ENCODE data around the gene CSRNP2. TPM values are rescaled to one million over a fixed set of nuclear protein-coding genes. Genes with fewer than 3 reads are reported as not detected.

CSRNP2 gene
- total RNA-seq, 2 experiments from 2014 or later = 11.7 to 30.1 TPM

- H3K36me3 ChIP-seq (ENCODE audit: insufficient read depth, low read length) = peaks cover 95% of the 10 kb centered on the region
- no peaks in the 10 kb centered on the region for H3K9me2 ChIP-seq (ENCODE audit: insufficient read depth, low read length)
- H4K20me1 ChIP-seq (ENCODE audit: insufficient read depth, low read length) = no peaks in the 10 kb centered on the region
- H3K27ac ChIP-seq (ENCODE audit: low read depth, low read length, poor library complexity, severe bottlenecking) = no peak overlapping the region
- no peaks in the 10 kb centered on the region for H3K9me3 ChIP-seq (ENCODE audit: low read length)
- H3K4me2 ChIP-seq (ENCODE audit: low read length) = no peak overlapping the region
- DNase-seq (ENCODE audit: low spot score) = no peak
- intact Hi-C loops (cut with micrococcal nuclease; ENCODE audit: unreplicated experiment) = no loop called here
- no peaks in the 10 kb centered on the region for H3K79me2 ChIP-seq (ENCODE audit: insufficient read depth, low read depth, low read length)
- no peaks in the 10 kb centered on the region for H3K4me1 ChIP-seq (ENCODE audit: insufficient read depth, low read length, poor library complexity, severe bottlenecking)
- ChIA-PET CTCF (ENCODE audit: unreplicated experiment) (no interaction called here), POLR2A (no interaction called here)
- TF ChIP-seq CTCF (conservative IDR thresholded peaks at IDR 0.05; ENCODE audit: low read length) (no peak), EZH2phosphoT487 (IDR thresholded peaks at IDR 0.05; ENCODE audit: borderline replicate concordance, low read depth, low read length) (no peak)
- BruUV-seq (replicated peaks) = no TSS peak
- no peak overlapping the region for H3K4me3 ChIP-seq (ENCODE audit: low read depth, low read length, poor library complexity, severe bottlenecking)
- H2AFZ ChIP-seq (ENCODE audit: low read length) = no peak overlapping the region
Observed at GRCh38 chr12:51059086-51059485, 24.3 kb downstream of the CSRNP2 start.

- Histone ChIP-seq H3K4me3 (ENCODE audit: low read depth, low read length, poor library complexity, severe bottlenecking) (no peak overlapping the region), H3K36me3 (ENCODE audit: insufficient read depth, low read length) (peaks cover 93% of the 10 kb centered on the region), H2AFZ (ENCODE audit: low read length) (no peak overlapping the region), H3K9me3 (ENCODE audit: low read length) (no peaks in the 10 kb centered on the region), H3K9me2 (ENCODE audit: insufficient read depth, low read length) (no peaks in the 10 kb centered on the region), H3K79me2 (ENCODE audit: insufficient read depth, low read depth, low read length) (no peaks in the 10 kb centered on the region), H3K4me1 (ENCODE audit: insufficient read depth, low read length, poor library complexity, severe bottlenecking) (no peaks in the 10 kb centered on the region), H4K20me1 (ENCODE audit: insufficient read depth, low read length) (no peaks in the 10 kb centered on the region), H3K4me2 (ENCODE audit: low read length) (no peak overlapping the region), H3K27ac (ENCODE audit: low read depth, low read length, poor library complexity, severe bottlenecking) (no peak overlapping the region)
- no TSS peak for BruUV-seq (replicated peaks)
- DNase-seq (ENCODE audit: low spot score) = no peak
- TF ChIP-seq CTCF (conservative IDR thresholded peaks at IDR 0.05; ENCODE audit: low read length) (no peak), EZH2phosphoT487 (IDR thresholded peaks at IDR 0.05; ENCODE audit: borderline replicate concordance, low read depth, low read length) (no peak)
- CTCF ChIA-PET (ENCODE audit: unreplicated experiment) = no interaction called here
- POLR2A ChIA-PET = no interaction called here
- intact Hi-C loops (cut with micrococcal nuclease; ENCODE audit: unreplicated experiment) = no loop called here
Observed at GRCh38 chr12:51056242-51056641, 27.2 kb downstream of the CSRNP2 start.

- TF ChIP-seq CTCF (conservative IDR thresholded peaks at IDR 0.05; ENCODE audit: low read length) (no peak), EZH2phosphoT487 (IDR thresholded peaks at IDR 0.05; ENCODE audit: borderline replicate concordance, low read depth, low read length) (no peak)
- H4K20me1 ChIP-seq (ENCODE audit: insufficient read depth, low read length) = no peaks in the 10 kb centered on the region
- H3K27ac ChIP-seq (ENCODE audit: low read depth, low read length, poor library complexity, severe bottlenecking) = no peak overlapping the region
- peaks cover 1% of the 10 kb centered on the region for H3K4me1 ChIP-seq (ENCODE audit: insufficient read depth, low read length, poor library complexity, severe bottlenecking)
- POLR2A ChIA-PET = interaction anchor here (0.6 to 0.7 kb wide), 3 partner anchors 8 to 242 kb away, joined by 3 read pairs; no protein-coding TSS in a partner anchor
- H2AFZ ChIP-seq (ENCODE audit: low read length) = no peak overlapping the region
- H3K4me2 ChIP-seq (ENCODE audit: low read length) = no peak overlapping the region
- H3K79me2 ChIP-seq (ENCODE audit: insufficient read depth, low read depth, low read length) = peaks cover 1% of the 10 kb centered on the region
- peaks cover 89% of the 10 kb centered on the region for H3K36me3 ChIP-seq (ENCODE audit: insufficient read depth, low read length)
- intact Hi-C loops (cut with micrococcal nuclease; ENCODE audit: unreplicated experiment) = no loop called here
- no TSS peak for BruUV-seq (replicated peaks)
- H3K9me2 ChIP-seq (ENCODE audit: insufficient read depth, low read length) = no peaks in the 10 kb centered on the region
- no peak overlapping the region for H3K4me3 ChIP-seq (ENCODE audit: low read depth, low read length, poor library complexity, severe bottlenecking)
- no peak for DNase-seq (ENCODE audit: low spot score)
- CTCF ChIA-PET (ENCODE audit: unreplicated experiment) = no interaction called here
- no peaks in the 10 kb centered on the region for H3K9me3 ChIP-seq (ENCODE audit: low read length)
Observed at GRCh38 chr12:51055060-51055459, 28.3 kb downstream of the CSRNP2 start.

Measured in OCI-LY7 (cell line).